ENCODE data around the gene MUC6.

The MUC6 gene, protein sequence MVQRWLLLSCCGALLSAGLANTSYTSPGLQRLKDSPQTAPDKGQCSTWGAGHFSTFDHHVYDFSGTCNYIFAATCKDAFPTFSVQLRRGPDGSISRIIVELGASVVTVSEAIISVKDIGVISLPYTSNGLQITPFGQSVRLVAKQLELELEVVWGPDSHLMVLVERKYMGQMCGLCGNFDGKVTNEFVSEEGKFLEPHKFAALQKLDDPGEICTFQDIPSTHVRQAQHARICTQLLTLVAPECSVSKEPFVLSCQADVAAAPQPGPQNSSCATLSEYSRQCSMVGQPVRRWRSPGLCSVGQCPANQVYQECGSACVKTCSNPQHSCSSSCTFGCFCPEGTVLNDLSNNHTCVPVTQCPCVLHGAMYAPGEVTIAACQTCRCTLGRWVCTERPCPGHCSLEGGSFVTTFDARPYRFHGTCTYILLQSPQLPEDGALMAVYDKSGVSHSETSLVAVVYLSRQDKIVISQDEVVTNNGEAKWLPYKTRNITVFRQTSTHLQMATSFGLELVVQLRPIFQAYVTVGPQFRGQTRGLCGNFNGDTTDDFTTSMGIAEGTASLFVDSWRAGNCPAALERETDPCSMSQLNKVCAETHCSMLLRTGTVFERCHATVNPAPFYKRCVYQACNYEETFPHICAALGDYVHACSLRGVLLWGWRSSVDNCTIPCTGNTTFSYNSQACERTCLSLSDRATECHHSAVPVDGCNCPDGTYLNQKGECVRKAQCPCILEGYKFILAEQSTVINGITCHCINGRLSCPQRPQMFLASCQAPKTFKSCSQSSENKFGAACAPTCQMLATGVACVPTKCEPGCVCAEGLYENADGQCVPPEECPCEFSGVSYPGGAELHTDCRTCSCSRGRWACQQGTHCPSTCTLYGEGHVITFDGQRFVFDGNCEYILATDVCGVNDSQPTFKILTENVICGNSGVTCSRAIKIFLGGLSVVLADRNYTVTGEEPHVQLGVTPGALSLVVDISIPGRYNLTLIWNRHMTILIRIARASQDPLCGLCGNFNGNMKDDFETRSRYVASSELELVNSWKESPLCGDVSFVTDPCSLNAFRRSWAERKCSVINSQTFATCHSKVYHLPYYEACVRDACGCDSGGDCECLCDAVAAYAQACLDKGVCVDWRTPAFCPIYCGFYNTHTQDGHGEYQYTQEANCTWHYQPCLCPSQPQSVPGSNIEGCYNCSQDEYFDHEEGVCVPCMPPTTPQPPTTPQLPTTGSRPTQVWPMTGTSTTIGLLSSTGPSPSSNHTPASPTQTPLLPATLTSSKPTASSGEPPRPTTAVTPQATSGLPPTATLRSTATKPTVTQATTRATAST (N-terminal part only)

DNA sequence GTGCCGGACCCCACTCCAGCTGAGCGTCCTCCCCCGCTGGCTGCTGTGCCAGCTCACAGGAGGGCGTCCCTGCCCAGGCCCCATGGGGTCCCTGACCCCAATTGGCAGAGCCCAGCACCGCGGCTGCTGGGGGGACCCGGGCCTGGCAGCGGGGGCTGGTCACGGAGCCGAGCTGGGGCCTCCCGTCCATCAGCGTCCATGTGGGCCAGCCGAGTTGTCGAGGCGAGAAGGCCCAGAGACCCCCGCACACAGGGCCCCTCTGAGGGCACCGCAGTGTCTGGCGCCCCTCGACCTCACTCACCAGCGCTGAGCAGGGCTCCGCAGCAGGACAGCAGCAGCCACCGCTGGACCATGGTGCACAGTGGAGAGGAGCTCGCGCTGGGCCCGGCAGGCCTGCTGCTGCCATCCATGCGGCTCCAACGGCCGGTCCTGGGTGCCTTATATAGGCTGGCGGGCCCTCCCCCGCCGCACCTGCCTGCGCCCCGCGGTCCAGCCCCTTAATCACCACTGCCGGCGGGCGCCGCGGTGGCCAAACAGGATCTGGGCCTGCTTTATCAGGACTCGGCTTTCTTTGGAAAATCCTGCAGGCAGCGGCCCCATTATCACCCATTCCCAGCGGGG, at the start of gene MUC6:
MUC6 (minus strand) TSS at position 416 of the 621 bp plus-strand sequence; CDS start at position 353, 63 bp downstream.
- no peak for DNase-seq

DNA sequence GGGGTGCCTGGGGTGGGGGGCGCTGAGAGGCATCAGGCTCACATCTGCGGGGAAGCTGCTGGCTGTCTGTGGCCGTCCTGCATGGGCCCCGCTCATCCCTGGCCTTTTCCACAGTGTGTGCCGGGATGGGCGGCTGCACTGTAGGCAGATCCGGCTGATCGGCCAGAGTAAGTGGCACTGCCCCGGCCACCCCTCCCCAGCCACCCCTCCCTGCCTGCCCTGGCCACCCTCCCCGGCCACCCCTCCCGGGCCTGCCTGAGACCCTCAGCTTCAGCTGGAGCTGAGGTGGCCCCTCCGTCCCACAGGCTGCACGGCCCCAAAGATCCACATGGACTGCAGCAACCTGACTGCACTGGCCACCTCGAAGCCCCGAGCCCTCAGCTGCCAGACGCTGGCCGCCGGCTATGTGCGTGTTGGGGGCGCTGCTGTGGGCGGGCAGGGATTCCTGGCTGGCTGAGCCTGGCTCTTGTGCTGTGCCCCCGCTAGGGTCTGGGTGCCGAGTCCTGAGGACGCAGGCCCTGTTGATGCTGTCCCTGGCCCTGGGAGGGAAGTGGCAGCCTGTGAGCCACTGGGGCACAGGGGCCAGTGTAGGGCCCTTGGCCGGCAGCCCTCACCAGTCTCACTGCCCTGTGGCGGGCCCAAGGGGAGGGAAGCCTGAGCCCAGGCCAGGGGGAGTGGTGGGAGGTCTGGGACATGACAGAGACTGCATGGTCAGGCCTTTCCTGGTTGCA, 49.1 kb upstream of the MUC6 start:
- DNase-seq, result no peak

DNA sequence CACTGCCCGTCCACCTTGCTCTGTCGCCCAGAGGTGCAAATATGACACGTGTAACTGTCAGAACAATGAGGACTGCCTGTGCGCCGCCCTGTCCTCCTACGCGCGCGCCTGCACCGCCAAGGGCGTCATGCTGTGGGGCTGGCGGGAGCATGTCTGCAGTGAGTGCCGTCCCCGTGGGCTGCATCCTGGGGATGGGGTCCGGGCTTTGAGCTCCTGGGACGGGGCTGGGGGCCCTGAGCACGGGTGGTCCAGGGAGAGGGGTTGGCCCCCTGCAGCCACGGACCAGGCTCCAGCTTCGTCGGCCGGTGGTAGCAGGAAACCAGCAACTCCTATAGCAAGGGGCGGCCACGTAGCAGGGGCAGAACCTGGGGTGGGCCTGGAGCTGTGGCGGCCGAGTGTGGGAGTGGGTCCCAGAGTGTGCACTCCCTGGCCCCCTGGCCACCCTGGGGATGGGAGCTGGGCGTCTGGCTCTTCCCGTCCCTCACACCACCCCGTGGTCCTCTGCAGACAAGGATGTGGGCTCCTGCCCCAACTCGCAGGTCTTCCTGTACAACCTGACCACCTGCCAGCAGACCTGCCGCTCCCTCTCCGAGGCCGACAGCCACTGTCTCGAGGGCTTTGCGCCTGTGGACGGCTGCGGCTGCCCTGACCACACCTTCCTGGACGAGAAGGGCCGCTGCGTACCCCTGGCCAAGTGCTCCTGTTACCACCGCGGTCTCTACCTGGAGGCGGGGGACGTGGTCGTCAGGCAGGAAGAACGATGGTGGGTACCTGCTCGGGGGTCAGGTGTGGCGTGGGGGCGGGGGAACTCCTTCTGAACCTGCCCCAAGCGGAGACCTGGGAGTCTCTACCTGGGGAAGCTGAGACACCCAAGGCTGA, 48.3 kb upstream of the MUC6 start:
- no peak for DNase-seq

DNA sequence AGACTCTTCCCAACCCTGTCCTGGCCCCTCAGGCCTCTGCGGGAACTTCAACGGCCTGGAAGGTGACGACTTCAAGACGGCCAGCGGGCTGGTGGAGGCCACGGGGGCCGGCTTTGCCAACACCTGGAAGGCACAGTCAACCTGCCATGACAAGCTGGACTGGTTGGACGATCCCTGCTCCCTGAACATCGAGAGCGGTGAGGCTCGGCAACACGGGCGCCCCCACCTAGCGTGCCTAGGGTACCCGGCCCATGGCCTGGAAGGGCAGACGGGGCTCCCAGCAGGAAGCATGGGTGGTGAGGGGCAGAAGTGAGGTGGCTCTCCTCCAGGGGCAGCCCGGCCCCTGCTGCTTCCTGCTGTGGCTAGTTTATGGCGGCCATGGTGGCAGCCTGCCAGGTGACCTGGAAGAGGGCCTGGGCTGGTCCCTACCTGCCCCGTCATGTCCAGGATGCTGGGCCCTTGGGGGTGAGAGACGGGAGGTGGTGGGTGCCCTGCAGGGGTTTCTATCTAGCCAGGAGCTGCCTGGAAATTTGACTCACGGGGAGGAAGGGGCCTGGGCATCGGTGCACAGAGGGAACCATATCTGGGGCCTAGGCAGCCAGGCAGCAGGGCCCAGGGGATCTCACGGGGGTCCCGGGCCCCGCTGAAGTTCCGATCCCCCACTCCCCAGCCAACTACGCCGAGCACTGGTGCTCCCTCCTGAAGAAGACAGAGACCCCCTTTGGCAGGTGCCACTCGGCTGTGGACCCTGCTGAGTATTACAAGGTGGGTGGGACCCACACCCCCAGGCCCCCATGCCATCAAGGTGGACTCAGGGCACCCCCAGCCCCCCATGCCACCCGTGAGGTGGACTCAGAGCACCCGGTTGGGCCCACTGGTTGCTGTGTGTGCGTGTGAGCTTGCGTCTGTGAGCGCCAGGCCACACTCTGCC, 47.4 kb upstream of the MUC6 start:
- no peak for DNase-seq

DNA sequence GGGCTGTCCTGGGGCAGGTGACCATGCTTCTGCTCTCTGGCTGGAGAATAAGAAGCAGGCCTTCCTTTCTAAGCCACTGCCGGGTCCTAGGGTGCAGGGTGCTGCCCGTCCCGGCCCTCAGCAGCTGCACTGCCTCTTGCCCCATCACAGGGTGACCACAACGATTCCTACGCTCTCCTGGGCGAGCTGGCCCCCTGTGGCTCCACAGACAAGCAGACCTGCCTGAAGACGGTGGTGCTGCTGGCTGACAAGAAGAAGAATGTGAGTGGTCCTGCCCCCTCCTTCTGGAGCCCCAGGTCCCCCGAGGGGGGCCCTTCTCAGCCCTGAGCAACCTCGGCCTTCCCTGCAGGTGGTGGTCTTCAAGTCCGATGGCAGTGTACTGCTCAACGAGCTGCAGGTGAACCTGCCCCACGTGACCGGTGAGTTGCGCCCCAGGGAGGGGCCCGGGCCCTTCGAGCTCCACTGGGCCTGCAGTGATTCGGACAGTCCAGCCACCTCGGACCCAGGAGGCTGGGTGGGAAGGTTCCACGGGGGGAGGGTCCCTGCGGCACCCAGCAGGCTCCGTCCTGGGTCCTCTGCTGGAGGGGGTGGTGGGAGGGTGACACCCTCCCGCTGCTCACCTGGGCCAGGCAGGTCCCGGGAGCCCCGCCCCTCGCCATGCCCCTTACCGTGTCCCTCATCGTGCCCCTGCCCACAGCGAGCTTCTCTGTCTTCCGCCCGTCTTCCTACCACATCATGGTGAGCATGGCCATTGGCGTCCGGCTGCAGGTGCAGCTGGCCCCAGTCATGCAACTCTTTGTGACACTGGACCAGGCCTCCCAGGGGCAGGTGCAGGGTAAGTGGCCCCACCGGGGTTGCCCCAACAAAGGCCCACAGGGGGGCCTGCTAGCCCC, 46.5 kb upstream of the MUC6 start:
- no peak for DNase-seq

DNA sequence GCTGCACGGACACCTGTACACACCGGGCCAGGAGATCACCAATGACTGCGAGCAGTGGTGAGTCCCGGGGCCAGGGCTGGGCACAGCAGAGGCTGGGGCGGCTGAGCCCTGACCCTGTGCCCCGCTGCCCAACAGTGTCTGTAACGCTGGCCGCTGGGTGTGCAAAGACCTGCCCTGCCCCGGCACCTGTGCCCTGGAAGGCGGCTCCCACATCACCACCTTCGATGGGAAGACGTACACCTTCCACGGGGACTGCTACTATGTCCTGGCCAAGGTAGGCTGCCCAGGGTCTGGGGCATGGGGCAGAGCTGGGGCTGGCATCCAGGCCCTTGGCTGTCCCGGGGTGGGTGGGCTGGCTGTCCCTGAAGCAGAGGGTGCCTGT, 45.8 kb upstream of the MUC6 start:
- no peak for DNase-seq

DNA sequence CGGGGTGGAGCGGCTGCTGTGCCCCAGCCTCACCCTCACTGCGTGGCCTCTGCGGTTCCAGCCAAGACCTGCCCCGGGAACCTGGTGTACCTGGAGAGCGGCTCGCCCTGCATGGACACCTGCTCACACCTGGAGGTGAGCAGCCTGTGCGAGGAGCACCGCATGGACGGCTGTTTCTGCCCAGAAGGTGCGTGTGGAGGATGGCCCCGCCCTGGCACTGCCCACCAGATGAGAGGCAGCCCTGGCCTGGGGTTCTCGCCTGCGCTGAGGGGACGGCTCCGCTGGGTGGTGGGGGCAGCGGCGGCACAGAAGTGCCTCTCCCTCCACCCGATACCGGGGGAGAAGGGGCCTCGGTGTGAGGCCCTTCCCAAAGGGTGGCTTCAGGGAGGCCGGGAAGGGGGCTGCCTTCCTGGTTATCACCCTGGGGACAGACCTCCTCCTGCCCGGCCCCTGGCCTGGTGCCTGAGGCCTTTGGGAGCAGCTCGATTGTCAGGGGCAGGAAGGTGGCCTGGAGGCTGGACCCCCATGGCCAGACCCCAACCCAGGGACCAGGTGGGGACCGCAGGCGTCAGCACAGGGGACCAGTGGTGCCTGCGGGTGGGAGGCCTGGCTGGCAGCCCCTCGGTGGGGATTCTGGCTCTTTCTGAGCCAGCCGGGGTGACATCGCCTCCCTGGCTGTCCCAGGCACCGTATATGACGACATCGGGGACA, 45.2 kb upstream of the MUC6 start:
- DNase-seq, result no peak

DNA sequence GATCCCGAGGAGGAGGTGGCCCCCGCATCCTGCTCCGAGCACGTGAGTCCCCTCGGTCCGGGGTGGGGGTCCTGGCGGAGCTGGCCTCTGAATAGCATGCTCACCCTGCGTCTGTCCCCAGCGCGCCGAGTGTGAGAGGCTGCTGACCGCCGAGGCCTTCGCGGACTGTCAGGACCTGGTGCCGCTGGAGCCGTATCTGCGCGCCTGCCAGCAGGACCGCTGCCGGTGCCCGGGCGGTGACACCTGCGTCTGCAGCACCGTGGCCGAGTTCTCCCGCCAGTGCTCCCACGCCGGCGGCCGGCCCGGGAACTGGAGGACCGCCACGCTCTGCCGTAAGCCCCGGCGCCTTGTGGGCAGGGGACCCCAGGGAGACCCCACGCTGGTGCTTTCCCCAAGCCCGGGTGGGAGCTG, 41.7 kb upstream of the MUC6 start:
- no peak for DNase-seq

DNA sequence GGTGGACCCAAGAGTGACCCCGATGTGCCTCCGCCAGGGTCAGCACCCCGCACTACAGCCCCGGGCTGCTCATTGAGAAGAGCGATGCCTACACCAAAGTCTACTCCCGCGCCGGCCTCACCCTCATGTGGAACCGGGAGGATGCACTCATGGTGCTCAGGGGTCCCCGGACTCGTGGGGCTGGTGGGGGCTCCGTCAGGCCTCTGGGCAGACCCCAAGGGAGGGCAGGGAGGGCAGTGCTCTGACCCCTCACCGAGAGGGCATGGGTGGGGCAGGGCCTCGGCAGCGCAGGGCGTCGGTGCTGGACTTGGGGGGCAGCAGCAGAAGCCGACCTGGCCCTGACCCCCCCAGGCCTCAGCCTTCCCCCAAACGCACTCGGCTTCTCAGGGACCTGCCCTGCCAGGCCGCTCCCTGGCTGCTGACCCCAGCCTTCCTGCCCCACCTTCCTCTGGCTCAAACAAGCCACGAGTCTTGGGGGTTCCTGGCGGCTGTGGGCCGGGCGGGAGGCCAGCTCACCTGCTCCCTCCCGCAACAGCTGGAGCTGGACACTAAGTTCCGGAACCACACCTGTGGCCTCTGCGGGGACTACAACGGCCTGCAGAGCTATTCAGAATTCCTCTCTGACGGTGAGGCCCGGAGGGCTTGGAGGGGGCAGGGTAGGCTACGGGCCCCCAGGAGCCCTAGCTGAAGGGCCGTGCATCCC, 41.0 kb upstream of the MUC6 start:
- no peak for DNase-seq

DNA sequence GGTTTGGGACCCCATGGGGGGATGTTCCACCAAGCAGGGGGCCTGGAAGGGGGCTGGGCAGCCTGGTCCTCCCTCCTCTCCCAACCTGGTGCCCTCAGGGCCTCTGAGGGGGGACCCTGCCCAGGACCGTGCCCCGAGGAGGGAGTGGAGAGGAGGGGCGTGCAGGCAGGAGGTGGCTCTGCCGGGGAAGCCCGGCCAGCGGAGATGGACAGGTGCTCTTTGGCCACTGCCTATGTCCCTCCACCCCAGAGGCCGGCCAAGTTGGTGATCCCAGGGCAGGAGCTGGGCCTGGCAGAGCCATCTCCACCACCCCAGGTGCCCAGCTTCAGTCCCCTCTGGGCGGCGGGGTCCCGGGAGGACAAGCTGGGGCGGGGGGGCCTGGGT, 40.5 kb upstream of the MUC6 start:
- no peak for DNase-seq

DNA sequence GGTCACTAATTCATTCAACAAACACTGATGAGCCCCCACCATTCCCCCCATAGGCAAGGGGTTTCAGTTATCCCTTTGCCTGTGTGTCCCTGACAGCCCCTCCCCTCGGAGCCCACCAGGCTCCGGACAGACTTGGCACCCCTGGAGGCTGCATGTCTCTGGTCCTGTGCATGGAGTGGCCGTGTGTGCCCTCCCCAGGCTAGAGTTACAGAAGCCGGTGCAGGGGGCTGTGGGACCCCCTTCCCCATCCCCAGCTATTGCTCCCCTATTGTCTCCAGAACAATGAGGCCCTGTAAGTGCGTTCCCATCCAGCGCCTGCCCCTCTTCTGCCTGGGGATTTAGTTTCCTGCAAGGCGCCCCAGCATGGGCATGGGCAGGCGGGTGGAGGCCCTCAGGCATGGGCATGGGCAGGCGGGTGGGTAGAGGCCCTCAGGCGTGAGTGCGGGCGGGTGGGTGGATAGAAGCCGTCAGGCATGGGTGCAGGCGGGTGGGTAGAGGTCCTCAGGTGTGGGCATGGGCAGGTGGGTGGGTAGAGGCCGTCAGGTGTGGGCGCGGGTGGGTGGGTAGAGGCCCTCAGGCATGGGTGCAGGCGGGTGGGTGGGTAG, 39.6 kb upstream of the MUC6 start:
- no peak for DNase-seq

DNA sequence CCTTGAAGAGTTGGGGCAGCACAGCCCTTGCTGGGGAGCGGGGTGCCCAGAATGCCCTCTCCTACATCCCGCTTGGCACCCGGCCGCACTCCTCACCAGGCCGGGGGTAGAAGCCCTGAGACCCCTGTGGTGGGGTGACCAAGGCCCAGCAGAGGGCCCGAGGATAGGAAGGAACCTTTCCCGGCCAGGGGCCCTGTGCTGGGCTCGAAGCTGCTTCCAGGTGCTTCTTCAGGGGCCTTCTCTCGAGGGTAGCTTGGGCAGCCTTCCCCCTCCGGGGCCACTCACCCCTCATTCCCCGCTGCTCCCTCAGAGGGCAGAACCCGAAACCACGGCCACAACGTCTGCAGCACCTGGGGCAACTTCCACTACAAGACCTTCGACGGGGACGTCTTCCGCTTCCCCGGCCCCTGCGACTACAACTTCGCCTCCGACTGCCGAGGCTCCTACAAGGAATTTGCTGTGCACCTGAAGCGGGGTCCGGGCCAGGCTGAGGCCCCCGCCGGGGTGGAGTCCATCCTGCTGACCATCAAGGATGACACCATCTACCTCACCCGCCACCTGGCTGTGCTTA, 38.9 kb upstream of the MUC6 start:
- no peak for DNase-seq

DNA sequence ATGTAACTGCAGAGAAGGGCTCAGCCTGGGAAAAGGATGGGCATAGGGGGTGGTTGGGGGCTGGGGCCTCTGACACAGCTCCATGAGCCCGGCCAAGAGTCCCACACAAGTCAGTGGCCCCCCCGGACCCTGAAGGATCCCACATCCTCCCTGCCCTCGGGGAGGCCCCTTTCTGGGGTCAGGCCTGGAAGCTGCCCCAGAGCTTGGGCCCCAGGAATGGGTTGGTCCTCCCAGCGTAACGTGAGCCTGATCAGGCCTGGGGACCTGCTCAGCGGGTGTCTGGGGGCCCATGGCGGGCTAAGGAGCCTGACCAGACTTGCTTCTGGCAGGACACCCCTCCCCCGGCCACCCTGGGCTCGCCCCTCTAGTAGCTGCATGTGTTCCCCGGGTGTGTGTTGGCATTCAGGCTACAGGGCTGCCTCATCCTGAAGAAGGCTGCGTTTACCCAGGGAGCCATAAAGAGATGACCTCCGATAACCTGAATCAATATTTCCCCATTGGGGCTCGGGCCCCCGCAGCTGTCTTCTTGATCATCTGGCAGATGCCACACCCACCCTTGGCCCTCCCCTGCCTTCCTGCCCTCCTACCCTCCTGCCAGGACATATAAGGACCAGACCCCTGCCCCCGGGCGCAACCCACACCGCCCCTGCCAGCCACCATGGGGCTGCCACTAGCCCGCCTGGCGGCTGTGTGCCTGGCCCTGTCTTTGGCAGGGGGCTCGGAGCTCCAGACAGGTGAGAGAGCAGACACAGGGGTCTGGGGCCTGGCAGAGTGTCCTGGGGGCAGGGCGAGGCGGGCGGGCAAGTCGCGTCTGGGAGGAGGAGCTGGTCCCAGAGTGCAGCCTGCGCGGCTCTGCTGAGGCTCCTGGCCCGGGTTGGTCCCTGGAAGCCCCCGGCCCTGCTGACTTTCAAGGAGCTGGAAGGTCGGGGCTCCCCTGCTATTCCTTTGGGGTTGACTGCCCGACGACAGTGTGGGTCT, 38.0 kb upstream of the MUC6 start, which contains the start of gene MUC2:
MUC2 (plus strand) TSS at position 631 of the 978 bp plus-strand sequence.
- no peak for DNase-seq

DNA sequence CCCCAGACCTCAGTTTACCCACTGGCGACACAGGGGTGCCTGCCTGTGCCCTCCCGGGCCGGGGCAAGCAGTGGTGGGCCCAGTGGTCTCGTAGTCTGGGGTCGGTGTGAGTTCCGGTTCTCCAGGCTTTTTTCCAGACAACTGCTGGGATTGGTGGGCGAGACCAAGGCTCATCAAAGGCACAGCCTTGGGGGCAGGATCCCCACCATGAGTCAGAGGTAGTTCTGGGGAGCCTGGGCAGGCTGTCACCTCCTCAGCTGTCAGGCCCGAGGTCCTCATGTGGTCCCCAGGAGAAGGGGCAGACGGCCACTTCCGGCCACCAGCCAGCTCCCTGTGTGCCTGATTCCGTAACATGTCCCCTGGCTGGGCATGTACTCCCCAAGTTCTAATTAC, 37.3 kb upstream of the MUC6 start:
- no peak for DNase-seq

DNA sequence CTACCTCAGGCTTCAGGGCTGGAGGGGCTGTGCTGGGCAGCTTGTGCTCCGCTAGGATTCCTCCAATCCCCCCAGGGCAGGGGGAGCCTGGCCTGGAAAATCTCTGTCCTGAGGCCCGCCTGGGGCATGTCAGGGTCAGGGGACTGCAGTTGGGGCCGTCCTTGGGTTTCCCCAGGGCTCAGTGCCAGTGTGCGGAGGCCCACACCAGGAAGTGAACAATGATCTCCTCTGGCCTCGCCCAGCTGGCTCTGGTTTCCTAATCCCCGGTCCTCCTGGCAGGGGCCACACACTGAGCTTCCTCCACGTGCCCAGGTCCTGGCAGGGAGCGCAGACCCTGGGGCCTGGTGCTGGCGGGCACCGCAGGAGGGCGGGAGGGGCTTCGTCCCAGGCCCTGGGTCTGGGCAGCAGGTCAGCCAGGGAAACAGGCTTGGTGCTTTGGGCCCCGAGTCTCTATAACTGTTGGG, 36.8 kb upstream of the MUC6 start:
- no peak for DNase-seq
